Measurements from ENCODE around the gene PRUNE2.

- TF ChIP-seq CTCF (IDR thresholded peaks at IDR 0.05 in 2 of 3, conservative IDR thresholded peaks at IDR 0.05 in 1 of 3; ENCODE audit: insufficient read depth in 2 of 3, low read depth in 1 of 3, low read length in 3 of 3) (no peak), NKRF (IDR thresholded peaks at IDR 0.05; ENCODE audit: borderline replicate concordance) (no peak), IRF2 (CRISPR knock-in tag; IDR thresholded peaks at IDR 0.05) (no peak), ZNF57 (CRISPR knock-in tag; IDR thresholded peaks at IDR 0.05) (no peak), LEF1 (IDR thresholded peaks at IDR 0.05) (no peak)
These were observed 14.6 kb downstream of the PRUNE2 start for GRCh38 chr9:76891279-76891678.

All from K562 (cell line).